Heart left ventricle (tissue), 13 donors: Measurements from ENCODE around the gene RAD50.

ENCODE experiments used
- POLR2A ChIP-seq, 2 donors: fragments of 450-650 bp; IDR thresholded peaks; one replicate each; pipeline ENCODE4 v1.6.1; 2017; ENCODE audit warnings: antibody characterized with exemption in 2 of 2, mild to moderate bottlenecking in 2 of 2, moderate library complexity in 2 of 2
- TF ChIP-seq, protein P1 (sequence below), 12 donors: fragments of 200-600 bp; sonication (generic) in 4 of 12; IDR thresholded peaks; one replicate each; pipeline versions ENCODE4 v1.5.0 to v1.8.0; 2018 to 2022; ENCODE audit warnings: antibody characterized with exemption in 12 of 12, mild to moderate bottlenecking in 5 of 12
- donor health status: ischemic (EF 13 %, LVEDD 7.1; RV severe dilation, severe dysfunction).
- donor health status: DM: no; HTN: yes; CAD: no.
- donor health status: DM: no; HTN: no; CAD: no.
- donor health status: ischemic (EF 25% LVEDD 6.9; RV normal size, moderate dysfunction).
- donor health status: ischemic (EF 25% LVEDD 5.7; RV mildly dilated, moderate dysfunction).
- donor health status: ischemic (EF 35%, LVEDD 5.7; RV mildly dilated, moderate dysfunction).
- donor health status: nonischemic (EF 11% LVEDD 7.7; RV severe dilation, severe dysfunction).
- donor health status: DM: yes; HTN: yes; CAD: no.
- donor health status: PGD.
- donor health status: ischemic (EF 29% LVEDD 5.4; RV normal size, mild dysfunction).
- donor health status: nonischemic (EF 23%, LVEDD 6.1; RV moderate dilation, normal function).

DNA sequence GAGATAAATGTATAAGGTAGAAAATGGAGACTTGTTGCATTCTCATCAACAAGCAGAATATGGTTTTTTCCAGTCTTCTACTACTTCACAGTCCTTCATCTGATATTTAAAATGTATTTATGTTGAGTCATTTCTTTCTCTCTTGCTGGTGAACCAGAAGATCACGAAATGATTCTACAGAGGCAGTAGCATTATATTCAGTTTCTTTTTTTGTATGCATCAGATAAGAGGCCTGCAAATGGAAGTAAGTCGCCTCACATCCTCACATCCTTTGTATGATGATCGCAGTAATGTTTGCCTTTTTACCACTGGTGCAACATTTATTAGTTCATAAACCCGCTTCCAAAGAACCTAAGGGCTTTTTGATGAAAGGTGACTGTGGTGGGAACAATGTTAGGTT, 79.1 kb downstream of the RAD50 start:
- TF ChIP-seq, protein P1, sequence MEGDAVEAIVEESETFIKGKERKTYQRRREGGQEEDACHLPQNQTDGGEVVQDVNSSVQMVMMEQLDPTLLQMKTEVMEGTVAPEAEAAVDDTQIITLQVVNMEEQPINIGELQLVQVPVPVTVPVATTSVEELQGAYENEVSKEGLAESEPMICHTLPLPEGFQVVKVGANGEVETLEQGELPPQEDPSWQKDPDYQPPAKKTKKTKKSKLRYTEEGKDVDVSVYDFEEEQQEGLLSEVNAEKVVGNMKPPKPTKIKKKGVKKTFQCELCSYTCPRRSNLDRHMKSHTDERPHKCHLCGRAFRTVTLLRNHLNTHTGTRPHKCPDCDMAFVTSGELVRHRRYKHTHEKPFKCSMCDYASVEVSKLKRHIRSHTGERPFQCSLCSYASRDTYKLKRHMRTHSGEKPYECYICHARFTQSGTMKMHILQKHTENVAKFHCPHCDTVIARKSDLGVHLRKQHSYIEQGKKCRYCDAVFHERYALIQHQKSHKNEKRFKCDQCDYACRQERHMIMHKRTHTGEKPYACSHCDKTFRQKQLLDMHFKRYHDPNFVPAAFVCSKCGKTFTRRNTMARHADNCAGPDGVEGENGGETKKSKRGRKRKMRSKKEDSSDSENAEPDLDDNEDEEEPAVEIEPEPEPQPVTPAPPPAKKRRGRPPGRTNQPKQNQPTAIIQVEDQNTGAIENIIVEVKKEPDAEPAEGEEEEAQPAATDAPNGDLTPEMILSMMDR (IDR thresholded peaks at IDR 0.05), result no peak
- TF ChIP-seq POLR2A (IDR thresholded peaks at IDR 0.05), result no peak
